Measurements from ENCODE around the gene EPN2. TPM values are rescaled to one million over a fixed set of nuclear protein-coding genes. Genes with fewer than 3 reads are reported as not detected.

Gene EPN2
- total RNA-seq, 1 donor, result 18.1 TPM

GRCh38 chr17:19372866-19373504, 135.8 kb downstream of the EPN2 start:
- Histone ChIP-seq H3K4me3 (ENCODE audit: insufficient read depth, low read length) (no peak overlapping the region), H3K4me1 (ENCODE audit: insufficient read depth, low read length) (peaks cover 11% of the 10 kb centered on the region), H3K36me3 (ENCODE audit: insufficient read depth, low read length) (no peaks in the 10 kb centered on the region), H3K9me3 (ENCODE audit: low read depth, low read length) (no peaks in the 10 kb centered on the region), H3K27me3 (ENCODE audit: insufficient read depth, low read length) (no peaks in the 10 kb centered on the region), H3K79me2 (ENCODE audit: insufficient read depth, low read length) (peaks cover 10% of the 10 kb centered on the region), H3K27ac (ENCODE audit: low read depth, low read length) (no peak overlapping the region), H4K20me1 (ENCODE audit: insufficient read depth, low read length) (no peaks in the 10 kb centered on the region), H2AFZ (ENCODE audit: low read length) (no peak overlapping the region), H3K4me2 (ENCODE audit: insufficient read depth, low read length) (no peak overlapping the region)
- TF ChIP-seq CTCF (IDR thresholded peaks at IDR 0.05; ENCODE audit: extremely low read depth, low read depth, low read length), result no peak
- DNase-seq (ENCODE audit: insufficient read length, low spot score, missing footprints), result peak; percentile 41

- Histone ChIP-seq H3K4me2 (ENCODE audit: insufficient read depth, low read length) (no peak overlapping the region), H3K27me3 (ENCODE audit: insufficient read depth, low read length) (no peaks in the 10 kb centered on the region), H3K9me3 (ENCODE audit: low read depth, low read length) (no peaks in the 10 kb centered on the region), H3K4me3 (ENCODE audit: insufficient read depth, low read length) (no peak overlapping the region), H3K79me2 (ENCODE audit: insufficient read depth, low read length) (peaks cover 19% of the 10 kb centered on the region), H4K20me1 (ENCODE audit: insufficient read depth, low read length) (peaks cover under 1% of the 10 kb centered on the region), H2AFZ (ENCODE audit: low read length) (no peak overlapping the region), H3K27ac (ENCODE audit: low read depth, low read length) (no peak overlapping the region), H3K4me1 (ENCODE audit: insufficient read depth, low read length) (peaks cover 13% of the 10 kb centered on the region), H3K36me3 (ENCODE audit: insufficient read depth, low read length) (peaks cover under 1% of the 10 kb centered on the region)
- no peak for TF ChIP-seq CTCF (IDR thresholded peaks at IDR 0.05; ENCODE audit: extremely low read depth, low read depth, low read length)
- DNase-seq (ENCODE audit: insufficient read length, low spot score, missing footprints), result peak; percentile 79
Measured at GRCh38 chr17:19374136-19374535, 137.0 kb downstream of the EPN2 start.

- Histone ChIP-seq H3K36me3 (ENCODE audit: insufficient read depth, low read length) (peaks cover 17% of the 10 kb centered on the region), H3K9me3 (ENCODE audit: low read depth, low read length) (no peaks in the 10 kb centered on the region), H2AFZ (ENCODE audit: low read length) (no peak overlapping the region), H3K27ac (ENCODE audit: low read depth, low read length) (no peak overlapping the region), H3K4me3 (ENCODE audit: insufficient read depth, low read length) (no peak overlapping the region), H3K79me2 (ENCODE audit: insufficient read depth, low read length) (peaks cover 35% of the 10 kb centered on the region), H3K27me3 (ENCODE audit: insufficient read depth, low read length) (no peaks in the 10 kb centered on the region), H4K20me1 (ENCODE audit: insufficient read depth, low read length) (peaks cover 8% of the 10 kb centered on the region), H3K4me2 (ENCODE audit: insufficient read depth, low read length) (no peak overlapping the region), H3K4me1 (ENCODE audit: insufficient read depth, low read length) (peaks cover 21% of the 10 kb centered on the region)
- TF ChIP-seq CTCF (IDR thresholded peaks at IDR 0.05; ENCODE audit: extremely low read depth, low read depth, low read length), result no peak
- DNase-seq (ENCODE audit: insufficient read length, low spot score, missing footprints), result no peak
Measured at GRCh38 chr17:19375732-19376131, 138.6 kb downstream of the EPN2 start.

- Histone ChIP-seq H3K27ac (ENCODE audit: low read depth, low read length) (peak overlapping the region; percentile 98), H3K36me3 (ENCODE audit: insufficient read depth, low read length) (peaks cover 27% of the 10 kb centered on the region), H3K4me3 (ENCODE audit: insufficient read depth, low read length) (peak overlapping the region; percentile 96), H2AFZ (ENCODE audit: low read length) (peak overlapping the region; percentile 99), H3K9me3 (ENCODE audit: low read depth, low read length) (no peaks in the 10 kb centered on the region), H4K20me1 (ENCODE audit: insufficient read depth, low read length) (peaks cover 8% of the 10 kb centered on the region), H3K79me2 (ENCODE audit: insufficient read depth, low read length) (peaks cover 41% of the 10 kb centered on the region), H3K4me2 (ENCODE audit: insufficient read depth, low read length) (peak overlapping the region; percentile 98), H3K27me3 (ENCODE audit: insufficient read depth, low read length) (no peaks in the 10 kb centered on the region), H3K4me1 (ENCODE audit: insufficient read depth, low read length) (peaks cover 21% of the 10 kb centered on the region)
- TF ChIP-seq CTCF (IDR thresholded peaks at IDR 0.05; ENCODE audit: extremely low read depth, low read depth, low read length), result no peak
- no peak for DNase-seq (ENCODE audit: insufficient read length, low spot score, missing footprints)
Measured at GRCh38 chr17:19376811-19377210, 139.6 kb downstream of the EPN2 start.

Data from osteoblast (primary cell).